ENCODE data around the gene THUMPD2. TPM values are rescaled to one million over a fixed set of nuclear protein-coding genes. Genes with fewer than 3 reads are reported as not detected.

Gene THUMPD2
- total RNA-seq, 1 experiment from 2014 or later = 14.8 TPM

- Histone ChIP-seq H3K27me3 (replicated peaks; ENCODE audit: insufficient read depth, low read depth, low read length, poor library complexity) (no peaks in the 10 kb centered on the region), H3K36me3 (ENCODE audit: insufficient read depth, low read length, poor library complexity, severe bottlenecking) (peaks cover 47% of the 10 kb centered on the region), H3K9me3 (ENCODE audit: low read depth, low read length, poor library complexity, severe bottlenecking) (no peaks in the 10 kb centered on the region), H3K4me3 (ENCODE audit: low read depth, low read length, poor library complexity, severe bottlenecking) (no peak overlapping the region), H3K27ac (ENCODE audit: low read depth, low read length, poor library complexity, severe bottlenecking) (no peak overlapping the region), H3K4me1 (ENCODE audit: insufficient read depth, low read length, poor library complexity, severe bottlenecking) (no peaks in the 10 kb centered on the region)
- intact Hi-C loops (cut with micrococcal nuclease; ENCODE audit: unreplicated experiment) = no loop called here
- DNase-seq (ENCODE audit: low spot score) = no peak
- ChIA-PET CTCF (no interaction called here), POLR2A (ENCODE audit: low non-redundant PET) (no interaction called here)
- BruUV-seq (replicated peaks) = no TSS peak
- TF ChIP-seq CTCF (conservative IDR thresholded peaks at IDR 0.05; ENCODE audit: low read depth, low read length) = no peak
- TF ChIP-seq EZH2 (IDR thresholded peaks at IDR 0.05; ENCODE audit: borderline replicate concordance, low read depth, low read length, poor library complexity, severe bottlenecking) = no peak
Observed at GRCh38 chr2:39762448-39762847, 16.6 kb downstream of the THUMPD2 start.

- CTCF ChIA-PET = no interaction called here
Observed at GRCh38 chr2:39757156-39757555, 21.9 kb downstream of the THUMPD2 start.

GRCh38 chr2:39755466-39755865 lies 23.6 kb downstream of the THUMPD2 start:
- no TSS peak for BruUV-seq (replicated peaks)
- H3K36me3 ChIP-seq (ENCODE audit: insufficient read depth, low read length, poor library complexity, severe bottlenecking) = peaks cover 74% of the 10 kb centered on the region
- TF ChIP-seq EZH2 (IDR thresholded peaks at IDR 0.05; ENCODE audit: borderline replicate concordance, low read depth, low read length, poor library complexity, severe bottlenecking) (no peak), CTCF (conservative IDR thresholded peaks at IDR 0.05; ENCODE audit: low read depth, low read length) (no peak)
- H3K27ac ChIP-seq (ENCODE audit: low read depth, low read length, poor library complexity, severe bottlenecking) = no peak overlapping the region
- H3K9me3 ChIP-seq (ENCODE audit: low read depth, low read length, poor library complexity, severe bottlenecking) = no peaks in the 10 kb centered on the region
- ChIA-PET CTCF (no interaction called here), POLR2A (ENCODE audit: low non-redundant PET) (no interaction called here)
- no peak for DNase-seq (ENCODE audit: low spot score)
- H3K4me3 ChIP-seq (ENCODE audit: low read depth, low read length, poor library complexity, severe bottlenecking) = no peak overlapping the region
- no peaks in the 10 kb centered on the region for H3K27me3 ChIP-seq (replicated peaks; ENCODE audit: insufficient read depth, low read depth, low read length, poor library complexity)
- no peaks in the 10 kb centered on the region for H3K4me1 ChIP-seq (ENCODE audit: insufficient read depth, low read length, poor library complexity, severe bottlenecking)
- intact Hi-C loops (cut with micrococcal nuclease; ENCODE audit: unreplicated experiment) = no loop called here

More at GRCh38 chr2:39757156-39757555, 21.9 kb downstream of the THUMPD2 start:
- peaks cover 74% of the 10 kb centered on the region for H3K36me3 ChIP-seq (ENCODE audit: insufficient read depth, low read length, poor library complexity, severe bottlenecking)
- POLR2A ChIA-PET (ENCODE audit: low non-redundant PET) = no interaction called here
- H3K27me3 ChIP-seq (replicated peaks; ENCODE audit: insufficient read depth, low read depth, low read length, poor library complexity) = no peaks in the 10 kb centered on the region
- TF ChIP-seq EZH2 (IDR thresholded peaks at IDR 0.05; ENCODE audit: borderline replicate concordance, low read depth, low read length, poor library complexity, severe bottlenecking) (no peak), CTCF (conservative IDR thresholded peaks at IDR 0.05; ENCODE audit: low read depth, low read length) (no peak)
- no peak overlapping the region for H3K27ac ChIP-seq (ENCODE audit: low read depth, low read length, poor library complexity, severe bottlenecking)
- DNase-seq (ENCODE audit: low spot score) = no peak
- BruUV-seq (replicated peaks) = no TSS peak
- H3K4me1 ChIP-seq (ENCODE audit: insufficient read depth, low read length, poor library complexity, severe bottlenecking) = no peaks in the 10 kb centered on the region
- no peak overlapping the region for H3K4me3 ChIP-seq (ENCODE audit: low read depth, low read length, poor library complexity, severe bottlenecking)
- intact Hi-C loops (cut with micrococcal nuclease; ENCODE audit: unreplicated experiment) = no loop called here
- H3K9me3 ChIP-seq (ENCODE audit: low read depth, low read length, poor library complexity, severe bottlenecking) = no peaks in the 10 kb centered on the region

Data from A673 (cell line).